GM21423 (cell line): Measurements from ENCODE around the gene P2RX6.
"Not testable (repeated sequence)": the region's sequence is repeated elsewhere in the genome, so short reads cannot be mapped to it uniquely, and the experiment has no call there.

Experiments
- ATAC-seq: cut with Tn5 transposase; IDR thresholded peaks from one replicate; pipeline ENCODE4 v1.9.1; 2021; ENCODE audit warnings: mild to moderate bottlenecking, moderate library complexity; ENCODE audit not compliant: unreplicated experiment

The P2RX6 gene

DNA sequence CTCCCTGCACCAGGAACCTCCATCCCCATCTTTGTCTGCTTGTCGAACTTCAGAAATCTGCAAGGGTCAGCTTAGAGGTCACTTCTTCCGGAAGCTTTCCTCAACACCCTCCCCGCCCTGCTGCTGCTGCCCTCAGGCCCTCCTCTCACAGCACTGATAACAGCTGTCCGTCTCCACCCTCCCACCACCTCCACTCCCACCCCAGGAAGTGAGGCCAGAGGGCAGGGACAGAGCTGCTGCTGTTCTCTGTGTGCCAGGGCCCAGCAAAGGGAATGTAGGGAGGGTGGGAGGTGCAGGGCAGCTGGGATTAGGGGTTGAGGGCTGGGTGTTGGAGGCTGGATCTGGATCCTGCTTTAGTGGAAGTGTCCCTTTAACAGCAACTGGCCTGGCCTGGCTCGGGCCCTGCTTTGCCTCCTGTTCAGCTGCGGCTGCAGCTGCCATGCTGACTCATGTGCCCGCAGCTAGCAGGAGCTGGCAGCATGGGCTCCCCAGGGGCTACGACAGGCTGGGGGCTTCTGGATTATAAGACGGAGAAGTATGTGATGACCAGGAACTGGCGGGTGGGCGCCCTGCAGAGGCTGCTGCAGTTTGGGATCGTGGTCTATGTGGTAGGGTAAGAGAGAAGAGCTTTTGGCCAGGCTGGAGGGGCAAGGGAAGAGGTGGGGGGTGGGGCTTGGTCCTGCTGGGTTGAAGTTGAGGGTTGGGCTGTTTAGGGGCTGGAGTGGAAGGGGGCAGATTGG lies at the start of gene P2RX6:
P2RX6 (plus strand) TSS at position 440 of the 740 bp plus-strand sequence; CDS start at position 450, 10 bp downstream.
- no peak for ATAC-seq

DNA sequence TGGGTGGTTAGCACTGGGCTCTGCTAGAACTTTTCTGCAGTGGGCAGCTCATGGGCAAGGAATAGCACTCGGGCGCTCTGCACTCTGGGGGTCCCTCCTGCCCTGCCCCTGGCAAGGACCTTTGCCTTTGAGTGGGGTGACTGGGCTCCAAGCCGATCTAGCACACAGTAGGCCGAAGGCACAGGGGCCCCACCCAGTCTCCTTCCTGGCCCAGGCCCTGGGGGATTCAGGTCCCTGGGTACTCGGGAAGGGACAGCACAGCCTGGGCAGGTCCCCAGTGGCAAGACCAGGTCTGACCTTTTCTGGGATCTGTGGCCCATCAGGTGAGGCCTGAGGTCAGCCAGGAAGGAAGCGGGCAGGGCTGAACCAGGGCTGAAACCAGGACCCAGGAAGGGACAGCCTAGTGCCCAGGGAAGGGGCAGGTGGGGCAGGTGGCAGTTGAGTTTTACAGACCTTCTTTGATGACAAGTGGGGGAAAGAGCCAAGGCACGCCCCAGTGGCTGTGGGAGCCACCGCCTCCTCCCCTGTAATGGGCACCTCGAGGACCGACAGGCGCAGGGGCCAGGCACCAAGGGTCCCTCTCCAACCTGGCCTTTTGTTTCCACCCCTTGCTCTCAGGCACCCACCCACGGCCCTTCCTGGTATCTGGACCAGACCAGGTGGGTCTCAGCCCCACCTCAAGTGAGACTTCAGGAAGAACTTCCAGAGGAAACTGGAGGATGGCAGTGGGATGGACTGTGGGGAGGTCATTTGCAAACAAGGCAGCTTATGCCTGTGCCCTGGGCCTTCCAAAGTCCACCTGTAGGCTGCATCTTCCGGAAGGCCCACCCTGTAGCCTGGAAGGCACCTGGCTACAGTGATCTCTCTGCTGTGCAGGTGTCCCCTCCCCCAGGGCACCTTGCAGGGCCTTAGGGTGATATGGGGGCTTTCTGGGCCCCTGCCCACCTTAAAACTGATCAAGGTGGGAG lies 48.8 kb upstream of the P2RX6 start:
- ATAC-seq: no peak

DNA sequence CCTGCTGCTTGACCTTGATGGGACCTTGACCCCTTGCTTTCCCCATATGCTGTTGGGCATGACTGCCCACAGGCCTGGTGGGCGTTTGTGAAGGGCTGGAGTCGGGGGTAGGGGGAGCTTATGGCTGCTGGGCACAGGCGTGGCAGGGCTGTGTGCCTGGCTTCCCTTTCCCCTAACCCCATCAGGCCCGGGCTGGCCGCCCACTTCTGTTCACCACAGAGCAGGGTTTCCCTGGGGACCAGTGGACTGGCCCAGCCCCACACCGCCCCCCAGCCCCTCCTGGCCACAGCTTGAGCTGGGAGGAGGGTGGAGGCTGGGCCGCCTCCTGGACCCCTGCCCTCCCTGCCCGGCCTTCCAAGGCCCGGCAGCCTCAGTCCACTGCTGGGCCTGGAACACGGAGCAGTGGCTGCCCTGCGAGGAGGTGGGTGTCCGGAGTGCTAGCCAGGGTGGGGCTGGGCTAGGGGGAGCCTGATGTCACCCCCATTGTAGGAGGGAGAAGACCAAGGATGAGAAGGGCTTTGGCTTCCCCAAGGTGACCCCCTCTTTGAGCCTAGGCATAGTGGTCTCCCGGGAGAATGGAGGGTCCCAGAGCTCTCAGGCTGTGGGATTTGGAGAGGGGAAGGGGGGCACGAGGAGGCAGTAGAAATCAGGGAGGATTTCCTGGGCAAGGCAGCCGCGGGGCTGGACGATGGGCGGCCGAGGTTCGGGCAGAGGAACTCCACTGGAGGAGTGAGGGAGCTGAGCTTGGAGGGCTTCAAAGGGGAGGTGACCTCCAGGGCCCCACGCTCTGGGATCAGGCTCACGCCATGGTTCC lies 47.9 kb upstream of the P2RX6 start, which contains the start of gene AIFM3:
AIFM3 (plus strand) TSS at position 373 of the 814 bp plus-strand sequence. CDS start 690 bp downstream, outside the sequence.
- ATAC-seq: no peak

DNA sequence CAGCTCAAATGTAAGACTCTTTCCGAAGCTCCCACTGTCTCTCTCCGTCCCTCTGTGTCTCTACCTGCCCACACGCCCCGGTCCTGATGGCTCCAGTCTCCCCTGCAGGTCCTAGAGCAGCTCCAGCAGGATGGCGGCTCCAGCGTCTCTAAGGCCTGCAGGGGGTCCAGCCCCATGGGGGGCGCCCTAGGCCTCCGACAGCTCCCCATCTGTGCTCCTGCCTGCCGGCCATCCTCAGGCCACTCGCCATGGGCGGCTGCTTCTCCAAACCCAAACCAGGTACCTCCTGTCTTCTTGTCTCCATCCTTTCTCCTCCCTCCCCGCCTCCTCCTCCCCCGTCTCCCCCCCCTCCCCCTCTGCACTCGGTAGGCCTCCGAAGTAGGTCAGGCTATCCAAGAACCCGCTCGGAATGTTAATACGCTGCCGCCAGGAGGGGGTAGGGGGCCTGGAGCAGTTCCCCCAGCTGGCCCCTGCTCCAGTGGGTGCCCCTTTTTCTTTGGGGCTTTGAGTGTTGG lies 47.2 kb upstream of the P2RX6 start:
- no peak for ATAC-seq

DNA sequence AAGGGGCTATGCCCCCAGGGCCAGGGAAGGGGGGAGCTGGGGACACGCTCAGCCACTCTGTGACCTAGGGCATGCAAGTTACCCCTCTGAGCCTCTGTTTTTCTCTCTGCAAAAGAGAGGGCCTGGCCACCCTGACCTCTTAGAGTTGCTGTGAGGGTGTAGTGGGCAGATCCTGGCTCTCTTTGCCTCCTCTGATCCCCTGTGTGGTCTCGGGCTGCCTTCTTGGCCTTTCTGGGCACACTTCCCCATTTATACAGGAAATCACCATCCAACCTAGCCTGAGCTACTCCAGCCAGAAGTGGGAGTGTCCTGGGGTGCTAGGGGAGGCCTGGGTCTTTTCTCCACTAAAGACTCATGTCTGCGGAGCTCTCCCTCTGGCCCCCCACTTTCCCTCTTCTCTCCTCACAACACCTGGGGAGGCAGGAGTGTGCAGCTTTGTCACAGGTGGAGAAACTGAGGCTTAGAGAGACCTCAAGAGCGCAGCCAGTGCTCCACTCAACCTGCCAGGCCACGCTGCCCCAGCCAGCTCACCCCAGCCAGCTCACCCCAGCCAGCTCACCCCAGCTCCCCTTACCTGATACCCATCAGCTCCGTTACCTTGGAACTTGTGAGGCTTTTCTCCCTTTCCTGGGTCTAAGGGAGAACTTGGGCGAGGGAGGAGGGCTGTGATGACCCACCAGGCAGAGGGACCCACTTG lies 46.5 kb upstream of the P2RX6 start:
- no peak for ATAC-seq

DNA sequence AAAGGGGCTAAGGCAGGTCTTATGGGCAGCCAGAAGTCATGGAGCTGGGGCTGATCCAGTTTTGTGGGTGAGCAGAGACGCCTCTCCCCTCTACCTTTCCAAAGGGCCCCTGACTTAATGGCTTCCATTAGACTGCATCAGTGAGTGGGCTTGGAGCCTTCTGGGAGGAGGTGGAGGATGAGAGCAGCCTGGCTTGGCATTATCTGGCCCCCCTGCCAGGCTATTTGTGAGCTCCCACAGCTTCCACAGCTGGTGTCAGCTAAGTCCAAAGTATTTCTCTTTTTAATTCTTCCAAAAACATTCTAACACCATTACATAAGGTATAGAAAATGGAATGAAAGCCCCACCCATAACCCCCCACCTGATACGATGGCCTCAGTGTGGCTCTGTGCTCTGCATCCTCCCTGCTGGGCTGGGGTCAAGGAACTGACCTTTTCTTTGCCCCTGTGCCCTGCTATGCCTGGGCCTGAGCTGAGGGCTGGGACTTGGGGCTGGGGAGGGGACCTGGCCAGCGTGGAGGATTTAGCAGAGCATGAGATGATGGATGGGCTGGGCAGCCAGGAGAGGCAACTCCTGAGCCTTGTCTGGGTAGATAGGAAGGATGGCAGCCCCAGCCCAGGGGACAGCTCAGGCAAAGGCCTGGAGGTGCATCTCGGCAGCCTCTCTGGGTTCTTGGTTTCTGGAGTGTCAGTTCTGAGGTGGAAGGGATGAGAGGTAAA lies 43.9 kb upstream of the P2RX6 start:
- no peak for ATAC-seq

DNA sequence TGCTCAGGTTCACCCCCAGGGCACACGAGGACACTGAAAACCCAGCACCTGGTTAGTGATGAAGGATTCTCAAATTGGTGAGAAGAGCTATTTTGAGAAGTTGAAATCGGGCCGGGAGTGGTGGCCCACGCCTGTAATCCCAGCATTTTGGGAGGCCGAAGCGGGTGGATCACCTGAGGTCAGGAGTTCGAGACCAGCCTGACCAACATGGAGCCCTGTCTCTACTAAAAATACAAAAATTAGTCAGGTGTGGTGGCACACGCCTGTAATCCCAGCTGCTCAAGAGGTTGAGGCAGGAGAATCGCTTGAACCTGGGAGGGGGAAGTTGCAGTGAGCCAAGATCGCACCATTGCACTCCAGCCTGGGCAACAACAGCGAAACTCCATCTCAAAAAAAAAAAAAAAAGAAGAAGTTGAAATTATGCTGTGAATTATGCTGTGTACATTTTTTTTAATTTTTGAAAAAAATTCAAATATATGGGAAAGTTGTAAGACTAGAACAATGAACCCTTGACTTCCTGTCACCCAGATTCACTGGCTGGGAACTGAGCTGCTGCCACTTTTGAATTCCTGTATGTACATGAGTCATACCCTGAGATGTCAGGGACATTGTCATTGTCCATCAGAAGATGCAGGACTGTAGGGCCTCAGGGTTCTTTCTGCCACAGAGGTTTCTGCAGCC lies 42.8 kb upstream of the P2RX6 start:
- ATAC-seq: not testable (repeated sequence)

DNA sequence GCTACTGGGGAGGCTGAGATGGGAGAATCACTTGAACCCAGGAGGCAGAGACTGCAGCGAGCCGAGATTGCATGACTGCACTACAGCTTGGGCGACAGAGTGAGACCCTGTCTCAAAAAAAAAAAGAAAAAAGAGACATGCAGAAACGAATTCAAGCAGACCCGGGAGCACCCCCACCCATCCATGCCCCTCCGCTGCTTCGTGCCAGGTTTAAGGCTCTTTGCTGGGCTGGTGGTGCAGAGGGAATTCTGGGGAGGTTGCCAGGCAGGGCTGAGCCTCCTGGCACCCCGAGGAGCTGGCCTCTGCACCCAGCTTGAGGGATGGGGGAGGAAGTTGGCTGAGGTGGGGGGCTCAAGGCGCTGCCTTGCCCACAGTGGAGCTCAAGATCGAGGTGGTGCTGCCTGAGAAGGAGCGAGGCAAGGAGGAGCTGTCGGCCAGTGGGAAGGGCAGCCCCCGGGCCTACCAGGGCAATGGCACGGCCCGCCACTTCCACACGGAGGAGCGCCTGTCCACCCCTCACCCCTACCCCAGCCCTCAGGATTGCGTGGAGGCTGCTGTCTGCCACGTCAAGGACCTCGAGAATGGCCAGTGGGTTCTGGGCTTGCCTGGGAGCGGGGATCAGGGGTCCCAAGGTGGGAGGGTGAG lies 41.9 kb upstream of the P2RX6 start:
- ATAC-seq: no peak

DNA sequence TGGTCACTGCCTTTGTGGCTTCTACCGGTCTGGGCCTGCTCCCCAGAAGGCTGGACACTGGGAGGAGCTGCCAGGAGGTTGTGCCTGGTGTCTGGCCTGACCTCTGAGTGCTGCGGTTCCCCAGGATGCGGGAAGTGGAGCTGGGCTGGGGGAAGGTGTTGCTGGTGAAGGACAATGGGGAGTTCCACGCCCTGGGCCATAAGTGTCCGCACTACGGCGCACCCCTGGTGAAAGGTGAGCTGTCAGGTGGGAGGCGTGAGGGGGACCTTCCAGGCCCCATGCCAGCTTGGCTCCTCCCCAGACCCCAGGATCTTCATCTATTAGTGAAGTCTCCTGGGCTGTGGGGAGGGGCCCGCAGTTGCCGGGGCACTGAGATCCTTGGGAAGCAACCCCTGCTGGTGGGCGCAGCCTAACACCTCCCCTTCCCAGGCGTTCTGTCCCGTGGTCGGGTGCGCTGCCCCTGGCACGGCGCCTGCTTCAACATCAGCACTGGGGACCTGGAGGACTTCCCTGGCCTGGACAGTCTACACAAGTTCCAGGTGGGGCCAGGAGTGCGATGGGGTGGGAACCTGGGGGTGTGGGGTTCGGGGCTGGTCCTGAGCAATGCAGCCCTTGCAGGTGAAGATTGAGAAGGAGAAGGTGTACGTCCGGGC lies 41.2 kb upstream of the P2RX6 start:
- no peak for ATAC-seq

DNA sequence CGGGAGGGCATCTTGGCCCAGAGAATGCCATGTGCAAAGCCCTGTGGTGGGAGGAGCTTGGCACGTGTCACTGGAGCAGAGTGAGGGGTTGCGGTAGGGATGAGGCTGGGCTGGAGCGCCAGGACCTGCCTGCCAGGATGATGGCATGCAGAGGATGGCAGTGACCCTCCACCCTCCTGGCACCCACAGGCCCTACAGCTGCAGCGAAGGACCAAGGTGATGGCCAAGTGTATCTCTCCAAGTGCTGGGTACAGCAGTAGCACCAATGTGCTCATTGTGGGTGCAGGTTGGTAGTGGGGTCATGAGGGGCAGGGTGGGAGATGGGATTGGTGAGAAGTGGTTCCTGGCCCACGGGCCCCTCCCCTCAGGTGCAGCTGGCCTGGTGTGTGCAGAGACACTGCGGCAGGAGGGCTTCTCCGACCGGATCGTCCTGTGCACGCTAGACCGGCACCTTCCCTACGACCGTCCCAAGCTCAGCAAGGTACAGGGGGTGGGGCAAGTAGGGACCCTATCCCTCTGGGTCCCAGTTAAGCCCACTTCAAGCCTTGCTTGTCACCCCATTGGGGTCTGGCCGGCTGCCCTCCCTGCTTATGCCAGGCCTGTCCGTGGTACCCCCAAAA lies 40.5 kb upstream of the P2RX6 start:
- ATAC-seq: no peak

DNA sequence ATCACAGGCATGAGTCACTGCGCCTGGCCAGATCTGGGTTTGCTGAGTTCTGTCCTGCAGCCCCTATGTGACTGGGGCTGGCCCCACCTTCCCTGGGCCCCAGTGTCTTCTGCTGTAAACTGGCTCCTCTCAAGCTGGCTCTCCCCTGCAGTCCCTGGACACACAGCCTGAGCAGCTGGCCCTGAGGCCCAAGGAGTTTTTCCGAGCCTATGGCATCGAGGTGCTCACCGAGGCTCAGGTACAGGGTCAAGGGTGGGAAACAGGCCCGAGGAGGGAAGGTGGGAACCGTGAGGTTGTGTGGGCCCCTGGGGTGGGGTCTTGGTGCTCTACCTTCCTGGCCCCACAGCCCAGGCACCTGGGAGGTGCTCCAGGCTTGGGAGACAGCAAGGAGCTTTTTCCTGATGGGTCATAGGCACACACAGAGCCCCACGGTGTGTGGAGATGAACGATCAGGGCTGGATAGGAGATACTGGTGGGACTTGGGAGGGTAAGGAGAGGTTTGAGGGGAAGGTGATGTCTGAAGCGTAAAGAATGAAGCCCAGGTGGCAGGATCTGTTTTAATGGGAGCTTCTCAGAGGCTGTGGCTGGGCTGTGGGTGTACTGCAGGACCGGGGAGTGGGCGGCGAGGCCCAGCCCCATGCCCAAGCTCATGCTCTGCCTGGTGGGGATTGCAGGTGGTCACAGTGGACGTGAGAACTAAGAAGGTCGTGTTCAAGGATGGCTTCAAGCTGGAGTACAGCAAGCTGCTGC lies 39.2 kb upstream of the P2RX6 start:
- no peak for ATAC-seq

DNA sequence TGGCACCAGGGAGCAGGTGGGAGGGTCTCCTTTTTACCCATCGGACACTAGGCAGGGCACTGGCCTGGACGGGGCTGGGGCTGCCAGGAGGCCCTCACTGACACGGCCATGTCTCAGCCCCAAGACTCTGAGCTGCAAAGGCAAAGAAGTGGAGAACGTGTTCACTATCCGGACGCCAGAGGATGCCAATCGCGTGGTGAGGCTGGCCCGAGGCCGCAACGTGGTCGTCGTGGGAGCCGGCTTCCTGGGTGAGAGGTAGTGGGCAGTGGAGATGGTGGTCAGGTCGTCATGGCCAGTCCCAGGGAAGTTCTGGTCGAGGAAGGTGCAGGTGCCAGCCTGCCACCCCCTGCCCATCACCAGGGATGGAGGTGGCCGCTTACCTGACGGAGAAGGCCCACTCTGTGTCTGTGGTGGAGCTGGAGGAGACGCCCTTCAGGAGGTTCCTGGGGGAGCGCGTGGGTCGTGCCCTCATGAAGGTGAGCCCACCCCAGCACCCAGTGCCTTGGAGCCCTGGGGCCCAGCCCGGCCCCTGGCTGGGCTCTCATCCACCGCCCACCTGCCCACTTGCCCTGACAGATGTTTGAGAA lies 38.6 kb upstream of the P2RX6 start:
- no peak for ATAC-seq

DNA sequence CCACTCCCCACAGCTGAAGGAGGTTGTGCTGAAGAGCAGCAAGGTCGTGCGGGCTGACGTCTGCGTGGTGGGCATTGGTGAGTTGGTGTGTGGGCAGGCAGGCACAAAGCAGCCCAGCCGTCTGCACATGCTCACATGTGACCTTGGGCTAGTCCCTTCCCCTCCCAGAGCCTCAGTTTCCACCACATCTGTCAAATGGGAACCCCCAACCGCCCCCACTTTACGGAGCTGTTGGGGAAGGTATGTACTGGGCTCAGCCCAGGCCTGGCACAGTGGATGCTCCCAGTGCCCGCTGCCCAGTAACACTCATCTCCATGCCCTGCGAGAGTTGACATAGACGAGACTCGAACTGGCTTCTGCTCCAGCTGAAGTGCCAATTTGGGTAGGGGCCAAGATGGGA lies 37.9 kb upstream of the P2RX6 start:
- ATAC-seq: no peak

DNA sequence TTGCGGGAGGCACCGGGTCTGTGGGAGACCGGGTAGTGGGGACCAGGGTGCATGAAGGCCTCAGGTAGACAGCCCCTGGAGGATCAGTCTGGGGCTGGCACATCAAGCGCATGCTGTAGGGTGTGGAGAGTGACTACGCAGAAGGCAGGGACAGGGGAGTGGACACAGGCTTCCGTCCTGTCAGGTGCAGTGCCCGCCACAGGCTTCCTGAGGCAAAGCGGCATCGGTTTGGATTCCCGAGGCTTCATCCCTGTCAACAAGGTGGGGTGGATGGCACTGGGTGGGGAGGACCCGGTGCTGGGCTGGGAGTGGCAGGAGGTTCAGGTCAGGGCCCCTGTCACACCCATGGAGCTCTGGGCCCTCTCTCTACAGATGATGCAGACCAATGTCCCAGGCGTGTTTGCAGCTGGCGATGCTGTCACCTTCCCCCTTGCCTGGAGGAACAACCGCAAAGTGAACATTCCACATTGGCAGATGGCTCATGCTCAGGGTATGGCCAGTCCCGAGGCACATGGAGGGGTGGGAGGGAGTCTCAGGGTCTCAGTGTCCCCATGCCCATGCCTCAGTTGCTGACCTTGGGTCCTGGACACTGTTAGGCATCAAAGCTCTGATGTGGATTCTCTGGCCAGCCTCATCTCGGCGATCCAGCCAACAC lies 37.3 kb upstream of the P2RX6 start:
- no peak for ATAC-seq

DNA sequence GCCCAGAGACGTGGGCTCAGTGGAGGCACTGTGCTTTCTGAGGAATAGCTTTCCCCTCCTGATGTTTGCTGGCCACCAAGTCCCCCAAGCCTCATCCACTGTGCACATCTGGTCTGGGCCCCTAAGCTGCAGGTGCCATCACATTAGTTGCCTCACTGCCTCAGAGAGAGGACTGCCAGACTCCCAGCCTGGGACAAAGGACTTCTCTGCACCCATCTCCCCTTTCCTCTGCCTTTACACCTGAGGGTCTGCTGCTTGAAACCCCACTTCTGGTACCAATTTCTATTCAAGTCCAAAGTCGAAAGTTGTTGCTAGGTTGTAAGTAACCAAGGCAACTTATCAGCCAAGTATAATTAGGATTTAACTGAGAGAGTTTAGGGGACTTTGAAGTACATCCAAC lies 36.5 kb upstream of the P2RX6 start:
- no peak for ATAC-seq

DNA sequence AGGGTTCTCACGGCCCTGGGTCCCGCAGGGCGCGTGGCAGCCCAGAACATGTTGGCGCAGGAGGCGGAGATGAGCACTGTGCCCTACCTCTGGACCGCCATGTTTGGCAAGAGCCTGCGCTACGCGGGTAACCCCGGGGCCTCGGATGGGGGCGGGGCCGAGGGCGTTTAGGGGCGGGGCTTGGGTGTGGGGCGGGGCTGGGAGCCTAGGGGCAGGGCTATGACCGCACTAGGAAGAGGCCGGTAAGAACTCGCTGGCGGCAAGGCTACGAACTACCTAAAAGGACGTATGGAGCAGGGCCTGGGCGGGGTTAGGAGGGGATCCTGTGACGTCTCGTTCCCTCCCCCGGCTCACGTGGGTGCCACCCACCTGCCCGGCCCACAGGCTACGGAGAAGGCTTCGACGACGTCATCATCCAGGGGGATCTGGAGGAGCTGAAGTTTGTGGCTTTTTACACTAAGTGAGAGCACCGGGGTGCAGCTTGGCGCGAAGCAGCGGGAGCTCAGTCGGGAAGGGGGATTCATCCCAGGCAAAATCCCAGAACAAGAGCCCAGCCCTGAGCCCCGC lies 35.6 kb upstream of the P2RX6 start:
- no peak for ATAC-seq
